ENCODE data around the gene LAD1.

- TF ChIP-seq USF2 (IDR thresholded peaks at IDR 0.05; ENCODE audit: low read depth, low read length), result no peak
- TF ChIP-seq, protein P1, sequence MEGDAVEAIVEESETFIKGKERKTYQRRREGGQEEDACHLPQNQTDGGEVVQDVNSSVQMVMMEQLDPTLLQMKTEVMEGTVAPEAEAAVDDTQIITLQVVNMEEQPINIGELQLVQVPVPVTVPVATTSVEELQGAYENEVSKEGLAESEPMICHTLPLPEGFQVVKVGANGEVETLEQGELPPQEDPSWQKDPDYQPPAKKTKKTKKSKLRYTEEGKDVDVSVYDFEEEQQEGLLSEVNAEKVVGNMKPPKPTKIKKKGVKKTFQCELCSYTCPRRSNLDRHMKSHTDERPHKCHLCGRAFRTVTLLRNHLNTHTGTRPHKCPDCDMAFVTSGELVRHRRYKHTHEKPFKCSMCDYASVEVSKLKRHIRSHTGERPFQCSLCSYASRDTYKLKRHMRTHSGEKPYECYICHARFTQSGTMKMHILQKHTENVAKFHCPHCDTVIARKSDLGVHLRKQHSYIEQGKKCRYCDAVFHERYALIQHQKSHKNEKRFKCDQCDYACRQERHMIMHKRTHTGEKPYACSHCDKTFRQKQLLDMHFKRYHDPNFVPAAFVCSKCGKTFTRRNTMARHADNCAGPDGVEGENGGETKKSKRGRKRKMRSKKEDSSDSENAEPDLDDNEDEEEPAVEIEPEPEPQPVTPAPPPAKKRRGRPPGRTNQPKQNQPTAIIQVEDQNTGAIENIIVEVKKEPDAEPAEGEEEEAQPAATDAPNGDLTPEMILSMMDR (conservative IDR thresholded peaks at IDR 0.05; ENCODE audit: low read depth, low read length), result no peak
- no peak for TF ChIP-seq POLR2A (IDR thresholded peaks at IDR 0.05; ENCODE audit: low read depth, low read length)
- no peak for TF ChIP-seq RAD21 (IDR thresholded peaks at IDR 0.05; ENCODE audit: low read length)
- no peak for TF ChIP-seq CHD1 (IDR thresholded peaks at IDR 0.05; ENCODE audit: low read depth, low read length)
- TF ChIP-seq CEBPB (IDR thresholded peaks at IDR 0.05; ENCODE audit: low read depth, low read length), result no peak
- TF ChIP-seq MAZ (IDR thresholded peaks at IDR 0.05; ENCODE audit: borderline replicate concordance, low read depth, low read length), result no peak
- no peak for TF ChIP-seq RCOR1 (IDR thresholded peaks at IDR 0.05; ENCODE audit: insufficient replicate concordance, low read length)
- TF ChIP-seq BHLHE40 (IDR thresholded peaks at IDR 0.05; ENCODE audit: low read depth, low read length), result no peak
Observed at GRCh38 chr1:201357211-201357610, 41.9 kb downstream of the LAD1 start.
